Dendritic cell treated with granulocyte-macrophage colony-stimulating factor and Interleukin-4, amounts not matched to agents 40 ng/mL and 50 ng/mL, for 4 days (primary cell): ENCODE measurements around the gene DENND5A.

Experiments
- H3K27ac Mint-ChIP-seq: one replicate; pipeline ENCODE4 v1.8.0; 2022; ENCODE audit warnings: mild to moderate bottlenecking, mixed read lengths
- H3K27me3 Mint-ChIP-seq: one replicate; pipeline ENCODE4 v1.8.0; 2022; ENCODE audit warnings: mild to moderate bottlenecking, mixed read lengths
- H3K36me3 Mint-ChIP-seq: one replicate; pipeline ENCODE4 v1.8.0; 2022; ENCODE audit warnings: low read depth, mixed read lengths
- H3K4me1 Mint-ChIP-seq: one replicate; pipeline ENCODE4 v1.8.0; 2022; ENCODE audit warnings: low read depth, mixed read lengths
- H3K4me3 Mint-ChIP-seq: one replicate; pipeline ENCODE4 v1.8.0; 2022; ENCODE audit warnings: mild to moderate bottlenecking, moderate library complexity, mixed read lengths
- H3K9me3 Mint-ChIP-seq: one replicate; pipeline ENCODE4 v1.8.0; 2022; ENCODE audit warnings: mixed read lengths
- intact Hi-C: fragments of 100-400 bp; cut with micrococcal nuclease; formaldehyde crosslinking; loops from one replicate; pipeline ENCODE4 v1.15.0; 2022

Gene DENND5A

GRCh38 chr11:9092853-9093778 lies 172.0 kb downstream of the DENND5A start:
- peaks cover 65% of the 10 kb centered on the region for H3K27me3 Mint-ChIP-seq
- peaks cover 5% of the 10 kb centered on the region for H3K4me1 Mint-ChIP-seq
- no peaks in the 10 kb centered on the region for H3K9me3 Mint-ChIP-seq
- no peak overlapping the region for H3K27ac Mint-ChIP-seq
- no peaks in the 10 kb centered on the region for H3K36me3 Mint-ChIP-seq
- intact Hi-C loops, result no loop called here
- no peak overlapping the region for H3K4me3 Mint-ChIP-seq

GRCh38 chr11:9092072-9092471 lies 173.1 kb downstream of the DENND5A start:
- intact Hi-C loops, result no loop called here
- Mint-ChIP-seq H3K4me1 (peaks cover 5% of the 10 kb centered on the region), H3K36me3 (no peaks in the 10 kb centered on the region), H3K4me3 (peak overlapping the region; percentile 55), H3K27ac (no peak overlapping the region), H3K27me3 (peaks cover 70% of the 10 kb centered on the region), H3K9me3 (no peaks in the 10 kb centered on the region)

GRCh38 chr11:9091044-9091922 lies 173.9 kb downstream of the DENND5A start, which contains the start of gene SCUBE2:
SCUBE2 (minus strand) TSS chr11:9091599; CDS start chr11:9091528, 71 bp downstream.
- Mint-ChIP-seq H3K27me3 (peaks cover 69% of the 10 kb centered on the region), H3K4me3 (peak within 1 kb of the TSS; percentile 55), H3K36me3 (no peaks in the 10 kb centered on the region), H3K27ac (no peak within 1 kb of the TSS), H3K9me3 (no peaks in the 10 kb centered on the region), H3K4me1 (peaks cover 5% of the 10 kb centered on the region)
- intact Hi-C loops, result no loop called here

- intact Hi-C loops, result no loop called here
- H3K27ac Mint-ChIP-seq, result no peak overlapping the region
- peak overlapping the region; percentile 50 for H3K4me3 Mint-ChIP-seq
- H3K4me1 Mint-ChIP-seq, result peaks cover 5% of the 10 kb centered on the region
- no peaks in the 10 kb centered on the region for H3K36me3 Mint-ChIP-seq
- H3K9me3 Mint-ChIP-seq, result no peaks in the 10 kb centered on the region
- H3K27me3 Mint-ChIP-seq, result peaks cover 70% of the 10 kb centered on the region
These were observed 174.6 kb downstream of the DENND5A start for GRCh38 chr11:9090488-9091043.

GRCh38 chr11:9089636-9090035 lies 175.5 kb downstream of the DENND5A start:
- no peak overlapping the region for H3K27ac Mint-ChIP-seq
- intact Hi-C loops, result no loop called here

GRCh38 chr11:9089061-9089460 lies 176.1 kb downstream of the DENND5A start:
- no peaks in the 10 kb centered on the region for H3K9me3 Mint-ChIP-seq
- intact Hi-C loops, result no loop called here
- H3K4me1 Mint-ChIP-seq, result peaks cover 5% of the 10 kb centered on the region
- no peaks in the 10 kb centered on the region for H3K36me3 Mint-ChIP-seq
- no peak overlapping the region for H3K4me3 Mint-ChIP-seq
- peaks cover 62% of the 10 kb centered on the region for H3K27me3 Mint-ChIP-seq
- no peak overlapping the region for H3K27ac Mint-ChIP-seq

More at GRCh38 chr11:9089636-9090035, 175.5 kb downstream of the DENND5A start:
- H3K4me3 Mint-ChIP-seq, result no peak overlapping the region
- peaks cover 66% of the 10 kb centered on the region for H3K27me3 Mint-ChIP-seq
- H3K4me1 Mint-ChIP-seq, result peaks cover 5% of the 10 kb centered on the region
- H3K9me3 Mint-ChIP-seq, result no peaks in the 10 kb centered on the region
- no peaks in the 10 kb centered on the region for H3K36me3 Mint-ChIP-seq
